ENCODE results near the gene GSTM5.

DNA sequence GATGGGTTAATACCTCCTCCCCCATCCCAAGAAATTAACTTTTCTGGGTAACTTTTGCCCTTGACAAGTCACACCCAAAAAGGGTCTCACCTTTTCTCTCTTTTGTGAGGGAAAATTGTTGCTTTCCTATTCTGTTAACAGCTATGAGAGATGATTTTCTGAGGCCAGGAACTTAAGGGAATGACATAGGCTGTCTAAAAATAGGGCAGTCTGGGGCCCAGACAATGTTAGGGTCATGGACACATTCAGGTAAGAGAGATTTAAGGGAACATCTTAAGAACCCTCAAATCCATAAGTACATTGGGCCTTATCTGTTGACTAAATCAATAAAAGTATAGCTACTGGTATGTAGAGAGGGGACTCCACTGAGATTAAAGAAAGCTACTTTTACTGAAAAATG is 37.2 kb downstream of the GSTM5 start:
- TF ChIP-seq POLR2A (IDR thresholded peaks at IDR 0.05): no peak
- TF ChIP-seq, protein P1, sequence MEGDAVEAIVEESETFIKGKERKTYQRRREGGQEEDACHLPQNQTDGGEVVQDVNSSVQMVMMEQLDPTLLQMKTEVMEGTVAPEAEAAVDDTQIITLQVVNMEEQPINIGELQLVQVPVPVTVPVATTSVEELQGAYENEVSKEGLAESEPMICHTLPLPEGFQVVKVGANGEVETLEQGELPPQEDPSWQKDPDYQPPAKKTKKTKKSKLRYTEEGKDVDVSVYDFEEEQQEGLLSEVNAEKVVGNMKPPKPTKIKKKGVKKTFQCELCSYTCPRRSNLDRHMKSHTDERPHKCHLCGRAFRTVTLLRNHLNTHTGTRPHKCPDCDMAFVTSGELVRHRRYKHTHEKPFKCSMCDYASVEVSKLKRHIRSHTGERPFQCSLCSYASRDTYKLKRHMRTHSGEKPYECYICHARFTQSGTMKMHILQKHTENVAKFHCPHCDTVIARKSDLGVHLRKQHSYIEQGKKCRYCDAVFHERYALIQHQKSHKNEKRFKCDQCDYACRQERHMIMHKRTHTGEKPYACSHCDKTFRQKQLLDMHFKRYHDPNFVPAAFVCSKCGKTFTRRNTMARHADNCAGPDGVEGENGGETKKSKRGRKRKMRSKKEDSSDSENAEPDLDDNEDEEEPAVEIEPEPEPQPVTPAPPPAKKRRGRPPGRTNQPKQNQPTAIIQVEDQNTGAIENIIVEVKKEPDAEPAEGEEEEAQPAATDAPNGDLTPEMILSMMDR (IDR thresholded peaks at IDR 0.05): no peak
